HG03196 (cell line): Measurements from ENCODE around the gene CYFIP2.
"Not testable (repeated sequence)": the region's sequence is repeated elsewhere in the genome, so short reads cannot be mapped to it uniquely, and the experiment has no call there.

ENCODE experiments used
- ATAC-seq: cut with Tn5 transposase; IDR thresholded peaks from one replicate; pipeline ENCODE4 v1.9.1; 2021; ENCODE audit not compliant: unreplicated experiment

Gene CYFIP2

DNA sequence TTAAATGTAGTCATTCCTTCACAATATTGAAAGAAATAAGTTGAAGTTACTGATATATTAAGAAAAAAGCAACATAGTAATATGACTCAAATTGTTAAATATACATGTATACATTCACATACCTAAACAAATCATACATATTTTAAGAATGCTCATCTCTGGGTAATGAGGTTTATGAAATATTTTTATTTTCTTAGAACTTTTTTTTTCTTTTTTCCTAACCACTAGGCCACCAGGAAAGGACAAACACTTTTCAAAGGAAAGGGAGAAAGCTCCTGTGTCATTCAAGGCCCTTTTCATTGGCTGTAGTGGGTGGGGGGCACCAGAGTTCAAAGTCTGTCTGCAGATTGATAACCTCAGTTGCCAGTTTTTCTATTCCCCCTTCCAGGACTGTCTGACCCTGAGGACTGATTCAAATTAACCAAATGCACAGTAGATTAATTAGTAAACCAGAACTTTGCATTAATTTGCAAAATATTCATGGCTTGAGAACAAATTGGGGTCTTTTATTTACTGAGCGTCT, 121.2 kb downstream of the CYFIP2 start:
- ATAC-seq, result no peak

DNA sequence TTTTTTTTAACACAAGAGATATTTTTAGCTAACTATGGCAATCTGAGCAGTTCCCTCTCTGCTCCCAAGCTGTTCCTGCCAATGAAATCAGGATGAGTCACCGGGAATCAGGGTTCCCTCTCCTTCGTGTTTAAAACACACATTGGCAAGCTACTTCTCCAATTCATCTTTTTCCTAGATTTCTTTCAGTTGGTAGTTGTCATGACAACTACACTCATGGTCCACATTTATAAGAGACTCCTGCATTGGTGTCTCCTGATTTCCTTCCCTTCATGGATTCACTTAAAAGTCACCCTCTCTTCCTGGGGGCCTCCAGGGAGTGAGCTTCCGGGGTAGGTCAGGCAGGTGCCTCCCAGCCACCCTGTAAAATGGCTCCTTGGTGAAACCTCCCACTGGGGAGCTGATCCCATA, 121.8 kb downstream of the CYFIP2 start:
- no peak for ATAC-seq

DNA sequence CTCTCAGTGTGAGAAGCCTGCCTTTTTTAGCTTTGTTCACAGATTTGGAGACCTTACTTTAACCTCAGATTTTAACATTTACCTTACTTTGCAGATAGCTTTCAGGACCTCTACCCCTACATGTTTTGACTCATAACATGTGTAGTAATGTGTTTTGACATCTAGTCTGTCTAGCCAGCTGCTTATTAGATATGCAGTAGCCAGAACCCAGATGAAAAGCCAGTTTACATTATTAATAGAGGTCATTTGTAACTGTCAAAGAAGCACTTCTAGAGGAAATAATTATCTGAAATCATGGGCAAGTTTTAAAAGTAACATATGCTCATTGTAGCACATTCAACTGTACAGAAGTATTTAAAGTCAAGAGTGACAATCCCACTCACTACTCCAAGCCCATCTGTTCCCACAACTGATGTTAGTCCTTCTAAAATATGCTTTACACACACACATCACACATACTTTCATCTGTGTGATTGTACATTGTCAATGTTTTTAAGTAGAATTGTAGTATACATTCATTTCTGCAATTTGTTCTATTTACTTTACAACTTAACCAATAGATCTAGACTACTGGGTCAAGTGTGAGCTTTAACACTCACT, 122.3 kb downstream of the CYFIP2 start:
- ATAC-seq, result no peak

DNA sequence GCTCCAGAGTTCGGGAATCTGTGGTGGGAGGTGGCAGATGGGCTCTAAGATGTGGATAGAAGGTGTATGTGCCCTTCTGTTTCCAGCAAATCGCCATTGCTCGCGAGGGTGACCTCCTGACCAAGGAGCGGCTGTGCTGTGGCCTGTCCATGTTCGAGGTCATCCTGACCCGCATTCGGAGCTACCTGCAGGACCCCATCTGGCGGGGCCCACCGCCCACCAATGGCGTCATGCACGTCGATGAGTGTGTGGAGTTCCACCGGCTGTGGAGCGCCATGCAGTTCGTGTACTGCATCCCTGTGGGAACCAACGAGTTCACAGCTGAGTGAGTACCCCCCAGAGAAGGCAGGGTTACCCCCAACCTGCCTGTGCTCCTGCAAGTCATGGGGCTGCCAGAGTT, 123.2 kb downstream of the CYFIP2 start:
- ATAC-seq, result no peak

DNA sequence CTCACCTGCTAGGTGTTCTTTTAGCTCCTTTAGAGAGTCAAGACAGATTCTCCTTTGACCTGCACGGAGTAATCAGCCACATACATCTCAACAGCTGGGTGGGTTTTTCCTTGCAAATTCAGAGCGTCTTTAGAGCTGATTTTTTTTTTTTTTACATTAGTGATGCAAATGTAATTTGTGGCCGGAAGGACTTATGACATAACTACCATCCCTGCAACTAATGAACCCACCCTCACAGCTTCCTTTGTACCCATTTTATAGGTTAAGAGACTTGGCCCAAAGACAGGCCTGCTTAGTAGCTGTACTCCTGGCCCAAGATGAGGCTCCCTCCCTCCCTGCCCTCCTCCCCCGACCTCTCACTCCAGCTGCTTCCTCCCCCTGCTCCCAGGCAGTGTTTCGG, 124.2 kb downstream of the CYFIP2 start:
- no peak for ATAC-seq

DNA sequence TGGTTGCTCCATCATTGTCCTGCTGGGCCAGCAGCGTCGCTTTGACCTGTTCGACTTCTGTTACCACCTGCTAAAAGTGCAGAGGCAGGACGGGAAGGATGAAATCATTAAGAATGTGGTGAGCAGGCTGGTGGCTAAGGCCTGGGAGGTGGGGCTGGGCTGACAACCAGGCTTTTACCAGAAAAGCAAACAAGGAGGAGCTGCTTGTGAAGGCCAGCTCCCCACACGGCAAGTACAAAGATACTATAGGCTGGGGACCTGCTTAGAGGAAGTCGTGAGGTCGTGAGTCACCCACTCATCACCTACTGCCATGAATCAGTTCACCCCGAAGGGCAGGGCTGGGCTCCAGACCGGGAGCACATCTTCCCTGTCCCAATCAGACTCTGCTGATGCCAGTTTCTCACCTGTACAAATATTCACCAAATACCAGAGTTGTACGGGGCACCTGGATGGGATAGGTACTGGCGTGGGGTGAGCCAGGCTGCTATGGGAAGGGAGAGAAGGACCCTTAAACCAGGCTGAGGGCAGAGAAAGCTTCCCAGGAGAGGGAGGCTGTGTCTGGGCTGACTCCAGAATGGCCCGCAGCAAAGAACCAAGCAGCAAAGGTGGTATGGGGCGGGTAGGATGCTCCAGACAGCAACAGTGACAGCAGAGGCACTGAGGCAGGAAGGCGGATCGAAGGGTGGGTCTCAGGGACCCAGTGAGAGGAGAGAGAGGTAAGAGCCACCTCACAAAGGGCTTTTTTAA, 124.8 kb downstream of the CYFIP2 start:
- ATAC-seq, result no peak

DNA sequence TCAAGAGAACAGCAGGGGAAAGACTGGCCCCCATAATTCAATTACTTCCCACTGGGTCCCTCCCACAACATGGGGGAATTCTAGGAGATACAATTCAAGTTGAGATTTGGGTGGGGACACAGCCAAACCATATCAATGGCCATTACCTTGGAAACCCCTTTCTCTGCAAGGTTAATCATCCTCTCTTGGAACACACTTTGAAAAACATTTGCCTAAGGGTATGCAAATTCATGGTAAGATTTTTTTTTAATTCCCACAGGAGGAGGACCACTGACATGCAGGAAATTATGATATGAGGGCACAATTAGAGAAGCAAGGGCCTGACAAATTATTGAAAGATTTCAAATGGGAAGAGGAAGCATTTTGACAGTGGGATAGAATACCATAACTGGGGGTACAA, 132.4 kb downstream of the CYFIP2 start:
- no peak for ATAC-seq

DNA sequence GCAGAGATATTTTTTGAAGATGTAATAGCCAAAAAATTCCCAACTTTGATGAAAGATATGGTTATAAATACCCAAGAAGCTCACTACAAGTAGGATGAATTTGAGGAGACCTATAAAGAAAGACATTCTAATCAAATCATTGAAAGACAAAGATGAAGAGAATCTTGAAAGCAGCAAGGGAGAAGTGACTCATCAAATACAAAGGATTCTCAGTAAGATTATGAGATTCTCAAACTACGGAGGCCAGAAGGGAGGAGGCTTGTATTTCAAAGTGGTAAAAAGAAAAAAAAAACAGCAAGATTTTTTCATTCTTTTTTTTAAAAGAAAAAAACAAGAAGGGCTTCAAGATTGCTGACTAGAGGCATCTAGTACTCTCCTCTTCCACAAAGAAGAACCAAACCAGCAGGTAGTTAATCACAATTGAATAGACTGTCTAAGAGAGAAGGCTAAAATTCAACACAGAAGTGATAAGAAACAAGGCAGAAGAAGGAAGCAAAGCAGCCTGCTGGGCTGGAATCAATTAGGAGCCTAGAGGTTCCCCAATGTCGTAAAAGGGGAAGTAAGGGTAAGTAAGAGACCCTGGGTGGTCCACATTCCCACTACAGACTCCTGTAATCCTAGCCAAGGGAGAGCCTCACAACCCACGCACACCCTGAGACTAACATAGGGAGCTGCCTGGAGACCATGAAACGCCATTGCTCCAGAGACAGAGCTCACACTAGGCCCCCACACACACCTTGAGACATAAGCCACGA, 135.0 kb downstream of the CYFIP2 start:
- no peak for ATAC-seq

DNA sequence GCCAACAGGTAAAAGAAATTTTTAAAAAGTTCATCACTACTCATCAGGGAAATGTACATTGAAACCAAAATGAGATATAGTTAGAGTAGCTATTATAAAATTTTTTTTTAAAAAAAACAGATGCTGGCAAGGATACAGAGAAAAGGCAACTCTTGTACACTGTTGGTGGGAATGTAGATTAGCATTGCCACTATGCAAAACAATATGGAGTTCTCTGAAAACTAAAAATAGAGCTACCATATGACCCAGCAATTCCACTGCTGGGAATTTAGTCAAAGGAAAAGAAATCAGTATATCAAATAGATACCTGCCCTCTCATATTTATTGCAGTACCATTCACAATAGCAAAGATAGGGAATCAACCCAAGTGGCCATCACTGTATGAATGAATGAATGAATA, 149.9 kb downstream of the CYFIP2 start:
- no peak for ATAC-seq

DNA sequence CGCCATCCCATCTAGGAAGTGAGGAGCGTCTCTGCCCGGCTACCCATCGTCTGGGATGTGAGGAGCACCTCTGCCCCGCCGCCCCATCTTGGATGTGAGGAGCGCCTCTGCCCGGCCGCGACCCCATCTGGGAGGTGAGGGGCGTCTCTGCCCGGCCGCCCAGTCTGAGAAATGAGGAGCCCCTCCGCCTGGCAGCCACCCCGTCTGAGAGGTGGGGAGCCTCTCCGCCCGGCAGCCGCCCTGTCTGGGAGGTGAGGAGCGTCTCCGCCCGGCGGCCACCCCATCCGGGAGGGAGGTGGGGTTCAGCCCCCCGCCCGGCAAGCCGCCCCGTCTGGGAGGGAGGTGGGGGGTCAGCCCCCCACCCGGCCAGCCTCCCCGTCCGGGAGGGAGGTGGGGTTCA, 153.6 kb downstream of the CYFIP2 start:
- ATAC-seq, result not testable (repeated sequence)

DNA sequence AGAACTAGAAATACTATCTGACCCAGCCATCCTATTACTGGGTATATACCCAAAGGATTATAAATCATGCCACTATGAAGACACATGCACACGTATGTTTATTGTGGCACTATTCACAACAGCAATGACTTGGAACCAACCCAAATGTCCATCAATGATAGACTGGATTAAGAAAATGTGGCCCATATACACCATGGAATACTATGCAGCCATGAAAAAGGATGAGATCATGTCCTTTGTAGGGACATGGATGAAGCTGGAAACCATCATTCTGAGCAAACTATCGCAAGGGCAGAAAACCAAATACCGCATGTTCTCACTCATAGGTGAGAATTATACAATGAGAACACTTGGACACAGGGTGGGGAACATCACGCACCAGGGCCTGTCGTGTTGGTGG, 164.0 kb downstream of the CYFIP2 start:
- not testable (repeated sequence) for ATAC-seq

DNA sequence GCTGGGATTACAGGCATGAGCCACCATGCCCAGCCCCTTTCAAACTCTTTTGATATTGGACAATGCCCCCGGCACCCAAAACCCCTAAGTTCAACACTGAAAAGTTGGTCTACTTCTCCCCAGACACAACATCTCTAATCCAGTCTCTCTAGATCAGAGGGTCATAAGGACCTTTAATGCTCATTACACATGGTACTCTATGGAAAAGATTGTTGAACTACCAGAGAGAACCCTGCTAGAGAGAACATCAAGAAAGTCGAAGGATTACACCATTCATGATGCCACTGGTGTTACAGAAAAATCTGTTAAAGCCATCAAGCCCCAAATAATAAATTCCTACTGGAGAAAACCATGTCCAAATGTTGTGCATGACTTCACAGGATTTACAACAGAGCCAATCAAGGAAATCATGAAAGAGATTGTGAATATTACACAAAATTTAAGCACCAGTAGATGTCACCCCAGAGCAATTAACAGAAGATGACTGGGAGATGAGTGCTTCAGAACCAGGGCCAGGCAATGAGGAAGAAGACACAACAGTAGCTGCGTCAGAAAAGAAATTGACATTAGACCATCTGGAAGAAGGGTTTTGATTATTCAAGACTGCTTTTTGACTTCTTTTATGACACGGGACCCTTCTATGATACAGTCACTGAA, 165.7 kb downstream of the CYFIP2 start:
- ATAC-seq, result peak; percentile 53

DNA sequence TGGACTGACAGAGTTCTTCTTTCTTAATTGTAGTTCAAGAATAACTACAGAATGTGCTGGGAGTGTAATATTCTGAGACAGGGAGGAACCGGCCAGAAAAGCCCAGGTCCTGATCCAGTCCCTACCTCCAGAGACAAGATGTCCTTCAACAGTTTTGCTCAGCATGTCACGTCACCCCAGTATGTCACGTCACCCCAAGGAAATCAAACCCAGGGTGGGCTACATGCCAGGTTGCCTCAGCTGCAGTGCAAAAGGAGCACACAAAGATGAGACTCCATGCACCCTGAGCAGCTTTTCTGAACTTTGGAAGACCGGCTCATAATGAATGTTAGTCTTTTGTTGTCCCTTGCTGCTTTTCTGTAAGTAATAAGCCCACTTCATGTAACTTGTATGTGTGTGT, 168.2 kb downstream of the CYFIP2 start:
- ATAC-seq, result no peak

DNA sequence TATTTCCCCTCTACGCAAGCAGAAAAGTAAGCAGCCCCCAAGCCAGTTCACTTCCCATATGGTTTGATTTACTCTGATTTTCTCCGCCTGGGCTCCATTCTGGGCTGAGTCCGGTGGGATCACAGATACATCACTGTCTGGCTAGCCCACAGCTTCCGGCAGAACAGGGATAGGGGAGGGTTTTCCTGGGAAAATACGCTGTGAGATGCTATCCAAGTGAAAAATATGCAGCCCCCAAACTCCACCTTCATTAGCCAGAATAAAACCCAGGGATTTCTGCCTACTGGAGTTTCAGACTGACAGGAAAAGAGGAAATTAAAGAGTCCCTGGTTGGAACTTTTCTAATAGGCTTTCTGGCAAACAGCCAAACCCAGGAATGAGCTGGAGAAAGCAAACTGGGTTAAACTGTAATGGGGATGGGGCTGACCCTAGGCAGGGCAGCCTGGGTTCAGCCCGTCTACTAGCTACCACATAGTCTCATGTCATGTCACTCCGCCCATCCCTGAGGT, 177.2 kb downstream of the CYFIP2 start:
- ATAC-seq, result no peak

DNA sequence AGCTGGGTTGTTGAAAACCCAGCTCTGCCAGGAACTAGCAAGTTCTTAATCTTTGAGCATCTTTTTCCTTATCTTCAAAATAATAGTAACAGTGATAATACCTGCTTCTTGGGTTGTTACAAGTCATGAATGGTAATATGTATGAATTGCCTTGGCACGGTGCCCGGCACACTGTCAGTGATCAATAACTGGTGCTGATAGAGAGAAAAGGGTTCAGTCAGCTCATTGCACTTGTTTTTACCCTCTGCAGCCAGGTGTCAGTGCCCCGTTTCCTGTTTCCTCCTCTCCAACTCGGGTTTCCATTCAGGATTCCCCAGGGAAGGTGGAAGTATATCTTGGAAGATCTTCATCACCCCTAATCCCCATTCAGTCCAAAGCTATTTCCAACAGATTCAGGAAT, 178.3 kb downstream of the CYFIP2 start:
- ATAC-seq, result no peak
